Natural killer cell (primary cell): ENCODE results near the gene NIT1. TPM values are rescaled to one million over a fixed set of nuclear protein-coding genes. Genes with fewer than 3 reads are reported as not detected.

Experiments used
- ATAC-seq, 3 donors: fragments of 150-1000 bp in 2 of 3; fragments of 200-7000 bp in 1 of 3; cut with Tn5 transposase; 1 replicate in 1 of 3; 2 replicates in 2 of 3; pipeline ENCODE4 v1.10.0; 2021; ENCODE audit warnings: mild to moderate bottlenecking in 2 of 3, moderate library complexity in 2 of 3
- DNase-seq, 2 donors: peaks; one replicate each; pipeline versions ENCODE4 v3.0.0 to v3.0.0-alpha.2; 2013 to 2021; ENCODE audit warnings: mixed read lengths in 1 of 2
- H3K27ac ChIP-seq: one replicate; pipeline ENCODE4 v1.5.1; 2013; ENCODE audit warnings: mild to moderate bottlenecking, low read length
- H3K27me3 ChIP-seq: one replicate; pipeline ENCODE4 v1.6.1; 2013; ENCODE audit warnings: low read length; ENCODE audit not compliant: control insufficient read depth, insufficient read depth
- H3K36me3 ChIP-seq: one replicate; pipeline ENCODE4 v1.6.1; 2013; ENCODE audit warnings: low read length; ENCODE audit not compliant: control insufficient read depth, insufficient read depth
- H3K4me1 ChIP-seq: one replicate; pipeline ENCODE4 v1.6.1; 2013; ENCODE audit warnings: low read length; ENCODE audit not compliant: control insufficient read depth, insufficient read depth
- H3K4me3 ChIP-seq: one replicate; pipeline ENCODE4 v1.5.1; 2013; ENCODE audit warnings: low read length
- H3K9me3 ChIP-seq: one replicate; pipeline ENCODE4 v1.6.1; 2013; ENCODE audit warnings: low read length; ENCODE audit not compliant: control insufficient read depth, insufficient read depth
- H3K27ac Mint-ChIP-seq, 2 donors: one replicate each; pipeline ENCODE4 v1.8.0; 2022; ENCODE audit warnings: mild to moderate bottlenecking in 2 of 2, mixed read lengths in 2 of 2, moderate library complexity in 1 of 2
- H3K27me3 Mint-ChIP-seq, 2 donors: one replicate each; pipeline ENCODE4 v1.8.0; 2022; ENCODE audit warnings: low read depth in 2 of 2, mixed read lengths in 2 of 2
- H3K36me3 Mint-ChIP-seq: one replicate; pipeline ENCODE4 v1.8.0; 2022; ENCODE audit warnings: mixed read lengths
- H3K4me1 Mint-ChIP-seq, 2 donors: one replicate each; pipeline ENCODE4 v1.8.0; 2022; ENCODE audit warnings: mixed read lengths in 2 of 2
- H3K4me3 Mint-ChIP-seq: one replicate; pipeline ENCODE4 v1.8.0; 2022; ENCODE audit warnings: mild to moderate bottlenecking, moderate library complexity, mixed read lengths
- H3K9me3 Mint-ChIP-seq, 2 donors: one replicate each; pipeline ENCODE4 v1.8.0; 2022; ENCODE audit warnings: mixed read lengths in 2 of 2
- WGBS: methylation state at CpG from one replicate; pipeline ENCODE4 v1.1.7; 2013; ENCODE audit warnings: missing lambda C conversion rate; ENCODE audit not compliant: insufficient coverage; 5-methylcytosine and 5-hydroxymethylcytosine counted together
- intact Hi-C: fragments of 100-400 bp; cut with micrococcal nuclease; formaldehyde crosslinking; loops from one replicate; pipeline ENCODE4 v1.14.2; 2022
- total RNA-seq, 4 donors: library from RNA; stranded (reverse); fragments of 120-200 nt in 1 of 4; gene quantifications; one replicate each; pipeline versions ENCODE4 v1.2.3 to v1.2.4, GENCODE V29; 2013 to 2022
- TF ChIP-seq, protein P1 (sequence below): fragments of 200-600 bp; IDR thresholded peaks from one replicate; pipeline ENCODE4 v1.8.0; 2022; ENCODE audit warnings: antibody characterized with exemption

The NIT1 gene
- total RNA-seq, 3 donors from 2014 or later (not counting 1 experiment from before 2014, with no cell fraction given), result 26.5 to 31.7 (median 31.6) TPM

DNA sequence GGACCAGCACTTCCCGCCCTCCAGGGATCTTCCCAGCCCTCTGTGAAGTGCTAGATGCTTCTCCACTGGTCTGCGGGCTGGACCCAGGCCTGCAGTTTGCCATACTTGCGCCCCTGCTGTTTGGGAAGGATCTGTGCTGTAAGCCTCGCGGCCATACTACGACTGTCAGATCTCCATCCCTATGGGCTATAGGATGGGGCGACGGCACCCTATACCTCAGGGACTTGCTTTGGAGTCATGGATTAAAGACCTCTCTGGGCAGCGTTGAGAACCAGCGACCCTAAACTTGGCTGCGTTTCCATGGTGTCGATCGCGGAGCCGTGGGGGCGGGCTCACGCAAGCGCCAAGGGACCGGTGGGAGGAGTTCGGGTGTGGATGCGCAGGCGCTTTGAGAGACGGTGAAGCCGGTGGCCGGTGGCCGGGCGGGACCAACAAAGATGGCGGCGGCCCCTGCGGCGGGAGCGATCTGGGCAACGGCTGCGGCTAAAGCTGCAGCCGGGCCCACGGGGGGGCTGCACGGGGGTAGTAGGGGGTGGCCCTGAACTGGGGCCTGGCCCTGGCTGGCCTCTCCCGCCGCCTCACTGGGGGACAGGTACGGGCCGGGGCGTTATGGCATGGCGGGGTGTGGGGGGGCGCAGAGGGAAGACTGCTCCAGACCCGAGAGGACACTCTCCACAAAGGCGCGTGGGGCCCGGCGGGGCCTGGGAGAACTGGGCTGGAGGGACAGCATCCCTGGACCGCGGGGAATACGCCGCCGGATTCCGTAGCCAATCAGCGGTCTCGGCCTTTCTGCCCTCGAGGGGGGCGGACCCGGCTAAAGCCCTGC, 41.4 kb downstream of the NIT1 start, which contains the start of gene USP21:
USP21 (plus strand) TSS at position 414 of the 826 bp plus-strand sequence. CDS start 1,141 bp downstream, outside the sequence.
- Histone ChIP-seq H3K9me3 (no peaks in the 10 kb centered on the region), H3K36me3 (peaks cover 22% of the 10 kb centered on the region), H3K4me1 (peaks cover 28% of the 10 kb centered on the region), H3K4me3 (peak within 1 kb of the TSS; percentile 86), H3K27me3 (no peaks in the 10 kb centered on the region), H3K27ac (peak within 1 kb of the TSS; percentile 84)
- 5% methylated on average over 60 of the region's 60 CpGs for WGBS
- H3K36me3 Mint-ChIP-seq, result peaks cover 12% of the 10 kb centered on the region
- no peaks in the 10 kb centered on the region for H3K9me3 Mint-ChIP-seq
- H3K27me3 Mint-ChIP-seq, result no peaks in the 10 kb centered on the region
- peak; percentile 93 to 96 (median 95) for ATAC-seq
- intact Hi-C loops, result no loop called here
- H3K4me3 Mint-ChIP-seq, result peak within 1 kb of the TSS; percentile 91
- H3K4me1 Mint-ChIP-seq, result peaks cover 37 to 67% of the 10 kb centered on the region in 2 donors
- peak; percentile 93 to 96 for DNase-seq
- peak within 1 kb of the TSS; percentile 79 to 97 for H3K27ac Mint-ChIP-seq
- TF ChIP-seq, protein P1, sequence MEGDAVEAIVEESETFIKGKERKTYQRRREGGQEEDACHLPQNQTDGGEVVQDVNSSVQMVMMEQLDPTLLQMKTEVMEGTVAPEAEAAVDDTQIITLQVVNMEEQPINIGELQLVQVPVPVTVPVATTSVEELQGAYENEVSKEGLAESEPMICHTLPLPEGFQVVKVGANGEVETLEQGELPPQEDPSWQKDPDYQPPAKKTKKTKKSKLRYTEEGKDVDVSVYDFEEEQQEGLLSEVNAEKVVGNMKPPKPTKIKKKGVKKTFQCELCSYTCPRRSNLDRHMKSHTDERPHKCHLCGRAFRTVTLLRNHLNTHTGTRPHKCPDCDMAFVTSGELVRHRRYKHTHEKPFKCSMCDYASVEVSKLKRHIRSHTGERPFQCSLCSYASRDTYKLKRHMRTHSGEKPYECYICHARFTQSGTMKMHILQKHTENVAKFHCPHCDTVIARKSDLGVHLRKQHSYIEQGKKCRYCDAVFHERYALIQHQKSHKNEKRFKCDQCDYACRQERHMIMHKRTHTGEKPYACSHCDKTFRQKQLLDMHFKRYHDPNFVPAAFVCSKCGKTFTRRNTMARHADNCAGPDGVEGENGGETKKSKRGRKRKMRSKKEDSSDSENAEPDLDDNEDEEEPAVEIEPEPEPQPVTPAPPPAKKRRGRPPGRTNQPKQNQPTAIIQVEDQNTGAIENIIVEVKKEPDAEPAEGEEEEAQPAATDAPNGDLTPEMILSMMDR, result no peak

DNA sequence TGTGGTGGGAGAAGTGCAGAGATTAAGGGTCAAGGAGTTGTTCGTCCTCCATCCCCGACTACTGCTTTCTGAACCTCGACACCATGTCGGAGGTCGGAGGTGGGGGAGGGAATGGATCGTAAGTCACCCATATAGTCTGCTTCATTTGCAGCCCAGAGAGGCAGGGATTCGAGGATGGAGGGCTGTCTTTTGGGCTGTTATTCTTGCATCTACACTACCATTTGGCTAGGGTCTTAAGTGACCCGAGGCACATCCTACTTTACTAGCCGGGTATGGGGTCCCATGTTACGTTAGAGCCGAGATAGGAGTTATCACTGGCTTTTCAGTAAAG, 42.0 kb downstream of the NIT1 start:
- TF ChIP-seq, protein P1, result no peak
- ATAC-seq, result no peak

DNA sequence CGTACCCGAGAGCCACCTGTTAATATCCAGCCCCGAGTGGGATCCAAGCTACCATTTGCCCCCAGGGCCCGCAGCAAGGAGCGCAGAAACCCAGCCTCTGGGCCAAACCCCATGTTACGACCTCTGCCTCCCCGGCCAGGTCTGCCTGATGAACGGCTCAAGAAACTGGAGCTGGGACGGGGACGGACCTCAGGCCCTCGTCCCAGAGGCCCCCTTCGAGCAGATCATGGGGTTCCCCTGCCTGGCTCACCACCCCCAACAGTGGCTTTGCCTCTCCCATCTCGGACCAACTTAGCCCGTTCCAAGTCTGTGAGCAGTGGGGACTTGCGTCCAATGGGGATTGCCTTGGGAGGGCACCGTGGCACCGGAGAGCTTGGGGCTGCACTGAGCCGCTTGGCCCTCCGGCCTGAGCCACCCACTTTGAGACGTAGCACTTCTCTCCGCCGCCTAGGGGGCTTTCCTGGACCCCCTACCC, 42.8 kb downstream of the NIT1 start:
- peak overlapping the region; percentile 91 for H3K4me3 Mint-ChIP-seq
- H3K36me3 Mint-ChIP-seq, result peaks cover 12% of the 10 kb centered on the region
- Histone ChIP-seq H3K9me3 (no peaks in the 10 kb centered on the region), H3K4me1 (peaks cover 28% of the 10 kb centered on the region), H3K36me3 (peaks cover 26% of the 10 kb centered on the region), H3K27me3 (no peaks in the 10 kb centered on the region), H3K4me3 (no peak overlapping the region), H3K27ac (no peak overlapping the region)
- H3K27me3 Mint-ChIP-seq, result no peaks in the 10 kb centered on the region
- TF ChIP-seq, protein P1, result no peak
- H3K9me3 Mint-ChIP-seq, result no peaks in the 10 kb centered on the region
- peak overlapping the region in 1 of 2 donors; percentile 97 for H3K27ac Mint-ChIP-seq
- DNase-seq, result no peak
- ATAC-seq, result no peak
- peaks cover 35 to 64% of the 10 kb centered on the region in 2 donors for H3K4me1 Mint-ChIP-seq
- intact Hi-C loops, result no loop called here
- 96% methylated on average over 22 of the region's 22 CpGs for WGBS

More for the DNA sequence above, 42.0 kb downstream of the NIT1 start:
- H3K4me1 Mint-ChIP-seq, result peaks cover 35 to 64% of the 10 kb centered on the region in 2 donors
- Histone ChIP-seq H3K4me3 (peak overlapping the region; percentile 86), H3K4me1 (peaks cover 22% of the 10 kb centered on the region), H3K27ac (peak overlapping the region; percentile 84), H3K9me3 (no peaks in the 10 kb centered on the region), H3K27me3 (no peaks in the 10 kb centered on the region), H3K36me3 (peaks cover 26% of the 10 kb centered on the region)
- intact Hi-C loops, result no loop called here
- H3K36me3 Mint-ChIP-seq, result peaks cover 12% of the 10 kb centered on the region
- peak overlapping the region; percentile 79 to 97 for H3K27ac Mint-ChIP-seq
- no peaks in the 10 kb centered on the region for H3K27me3 Mint-ChIP-seq
- DNase-seq, result no peak
- no peaks in the 10 kb centered on the region for H3K9me3 Mint-ChIP-seq
- peak overlapping the region; percentile 91 for H3K4me3 Mint-ChIP-seq
- 16% methylated on average over 11 of the region's 11 CpGs for WGBS
